ENCODE measurements around the gene ADCY10. TPM values are rescaled to one million over a fixed set of nuclear protein-coding genes. Genes with fewer than 3 reads are reported as not detected.
A peak's percentile ranks its signal among the peaks of the same experiment; 100 is the strongest.

ADCY10 gene
- total and polyA plus RNA-seq, 9 of the 15 experiments (the other 6 are each of a cell fraction or from before 2014, with no cell fraction given) = 0.08 to 0.86 (median 0.22) TPM

- no peak for FAIRE-seq
- POLR2A ChIA-PET = interaction anchor here (0.6 to 1.6 kb wide), 6 partner anchors 8 to 469 kb away, joined by 3 to 7 read pairs (median 4); partner anchors contain the start of gene ADCY10
These were observed 33.3 kb downstream of the ADCY10 start for GRCh38 chr1:167880580-167881021.

GRCh38 chr1:167879508-167879907 lies 34.4 kb downstream of the ADCY10 start:
- Histone ChIP-seq H3K79me2 (ENCODE audit: control insufficient read depth, insufficient read depth, low read length) (peaks cover 8% of the 10 kb centered on the region; the same call in 1 of the 3 replicates), H3K4me3 (no peak overlapping the region), H3K27ac (ENCODE audit: extremely low read depth, low read depth, low read length) (no peak overlapping the region), H3K27me3 (ENCODE audit: control insufficient read depth in 2 of 2, insufficient read depth in 2 of 2, low read length in 2 of 2) (no peaks in the 10 kb centered on the region), H2AFZ (ENCODE audit: low read depth, low read length) (no peak overlapping the region), H3K4me2 (ENCODE audit: insufficient read depth, low read length) (no peak overlapping the region), H3K9me3 (replicated peaks; ENCODE audit: control insufficient read depth, insufficient read depth, low read depth, low read length) (no peaks in the 10 kb centered on the region), H3K9me1 (ENCODE audit: control insufficient read depth, insufficient read depth, low read length) (no peaks in the 10 kb centered on the region), H3K4me1 (replicated peaks in 1 of 2; ENCODE audit: control insufficient read depth in 2 of 2, insufficient read depth in 2 of 2, low read length in 2 of 2) (peaks cover 5 to 13% of the 10 kb centered on the region in 2 experiments; a peak in 4 of 5 replicates), H3K9ac (ENCODE audit: insufficient read depth in 1 of 2, low read depth in 2 of 2, low read length in 2 of 2) (no peak overlapping the region), H4K20me1 (replicated peaks; ENCODE audit: control insufficient read depth, insufficient read depth, low read length) (no peaks in the 10 kb centered on the region), H3K36me3 (ENCODE audit: control insufficient read depth, insufficient read depth, low read length) (peaks cover 5% of the 10 kb centered on the region; the same call in 1 of the 3 replicates)
- ChIA-PET CTCF (ENCODE audit: low intra/inter-chr PET ratio) (no interaction called here), POLR2A (interaction anchor here (1.6 kb wide), 1 partner anchor 12 kb away, joined by 7 read pairs; no protein-coding TSS in a partner anchor)
- WGBS (ENCODE audit: insufficient coverage, low coverage, missing lambda C conversion rate) = 58% methylated on average over 1 of the region's 1 CpG
- FAIRE-seq (no peak), ATAC-seq (no peak), DNase-seq (ENCODE audit: extremely low read depth in 1 of 4, low spot score in 3 of 4) (no peak)
- intact Hi-C loops (cut with micrococcal nuclease) (no loop called here), in situ Hi-C loops (cut with MboI) (no loop called here)
- BruUV-seq (replicated peaks) = no TSS peak
- TF ChIP-seq SRSF9 (IDR thresholded peaks at IDR 0.05; ENCODE audit: borderline replicate concordance, low read depth, low read length) = no peak
- peak; percentile 70 for TF ChIP-seq CEBPB (tag; IDR thresholded peaks at IDR 0.05)
- TF ChIP-seq RBM14 (IDR thresholded peaks at IDR 0.05; ENCODE audit: borderline replicate concordance, insufficient read depth, low read depth, low read length) = no peak

More at GRCh38 chr1:167880580-167881021, 33.3 kb downstream of the ADCY10 start:
- WGBS (ENCODE audit: insufficient coverage, low coverage, missing lambda C conversion rate) = 22% methylated on average over 3 of the region's 3 CpGs
- Histone ChIP-seq H3K4me3 (no peak overlapping the region), H3K9me3 (replicated peaks; ENCODE audit: control insufficient read depth, insufficient read depth, low read depth, low read length) (no peaks in the 10 kb centered on the region), H3K27me3 (ENCODE audit: control insufficient read depth in 2 of 2, insufficient read depth in 2 of 2, low read length in 2 of 2) (no peaks in the 10 kb centered on the region), H4K20me1 (replicated peaks; ENCODE audit: control insufficient read depth, insufficient read depth, low read length) (no peaks in the 10 kb centered on the region), H3K9me1 (ENCODE audit: control insufficient read depth, insufficient read depth, low read length) (no peaks in the 10 kb centered on the region), H2AFZ (ENCODE audit: low read depth, low read length) (peak overlapping the region; percentile 17; the same call in 1 of the 2 replicates), H3K4me2 (ENCODE audit: insufficient read depth, low read length) (0 out of 2 replicates have a peak overlapping the region, but pooled peaks have one; percentile 21), H3K79me2 (ENCODE audit: control insufficient read depth, insufficient read depth, low read length) (peaks cover 8% of the 10 kb centered on the region; the same call in 1 of the 3 replicates), H3K9ac (ENCODE audit: insufficient read depth in 1 of 2, low read depth in 2 of 2, low read length in 2 of 2) (peak overlapping the region in 1 of 2 experiments; percentile 66; a peak in 2 of 4 replicates), H3K4me1 (replicated peaks in 1 of 2; ENCODE audit: control insufficient read depth in 2 of 2, insufficient read depth in 2 of 2, low read length in 2 of 2) (peaks cover 5 to 13% of the 10 kb centered on the region in 2 experiments; a peak in 4 of 5 replicates), H3K36me3 (ENCODE audit: control insufficient read depth, insufficient read depth, low read length) (peaks cover 5% of the 10 kb centered on the region; the same call in 1 of the 3 replicates), H3K27ac (ENCODE audit: extremely low read depth, low read depth, low read length) (peak overlapping the region; percentile 9; the same call in 1 of the 3 replicates)
- no peak for TF ChIP-seq PTBP1 (IDR thresholded peaks at IDR 0.05; ENCODE audit: low read depth, low read length)
- TF ChIP-seq CBFA2T3 (IDR thresholded peaks at IDR 0.05) = 0 out of 2 replicates have a peak, but pooled peaks have one; percentile 16
- DNase-seq (ENCODE audit: extremely low read depth in 1 of 4, low spot score in 3 of 4) = peak in 1 of 4 experiments; percentile 54
- BruUV-seq (replicated peaks) = no TSS peak
- ATAC-seq = peak; percentile 69
- intact Hi-C loops (cut with micrococcal nuclease) = no loop called here
- in situ Hi-C loops (cut with MboI) = no loop called here
- CTCF ChIA-PET (ENCODE audit: low intra/inter-chr PET ratio) = no interaction called here
